ENCODE data around the gene DDX39B. TPM values are rescaled to one million over a fixed set of nuclear protein-coding genes. Genes with fewer than 3 reads are reported as not detected.
"Not testable (repeated sequence)": the region's sequence is repeated elsewhere in the genome, so short reads cannot be mapped to it uniquely, and the experiment has no call there.

Gene DDX39B
- total and polyA plus RNA-seq, 2 of the 8 experiments (the other 6 are each of a cell fraction or from before 2014, with no cell fraction given), result 780 to 1,164 TPM

GRCh38 chr6:31551371-31551770, 9.6 kb upstream of the DDX39B start:
- ChIA-PET POLR2A (ENCODE audit: partially characterized antibody) (interaction anchor here (0.6 to 18.4 kb wide), 15 partner anchors 8 to 334 kb away, joined by 3 to 428 read pairs (median 4); partner anchors contain the start of genes DDX39B, GPANK1, LTB and MCCD1), CTCF (ENCODE audit: partially characterized antibody) (interaction anchor here (0.7 to 24.7 kb wide), 17 partner anchors 9 to 419 kb away, joined by 3 to 613 read pairs (median 5); partner anchors contain the start of genes AIF1, BAG6, C6orf47 and DDX39B)
- H3K79me1 ChIP-seq (ENCODE audit: low read depth, low read length); H4K5ac ChIP-seq (ENCODE audit: insufficient read length, low read depth, low read length); H3K9ac ChIP-seq (replicated peaks in 1 of 4; ENCODE audit: extremely low read depth in 1 of 4, low read depth in 3 of 4, low read length in 3 of 4); H2BK120ac ChIP-seq (replicated peaks; ENCODE audit: low read depth, low read length); H3K56ac ChIP-seq (replicated peaks; ENCODE audit: insufficient read length, low read depth, low read length); H2BK12ac ChIP-seq (ENCODE audit: low read depth, low read length); H3K23ac ChIP-seq (ENCODE audit: insufficient read length); H2BK15ac ChIP-seq (ENCODE audit: low read length); H4K20me1 ChIP-seq (replicated peaks in 1 of 2; ENCODE audit: control insufficient read depth in 1 of 2, insufficient read depth in 2 of 2, low read length in 2 of 2); FAIRE-seq; H3K27ac ChIP-seq (ENCODE audit: low read depth, low read length); H3K79me2 ChIP-seq (ENCODE audit: control insufficient read depth in 1 of 2, insufficient read depth in 2 of 2, low read length in 2 of 2); H3K14ac ChIP-seq (ENCODE audit: insufficient read length); H3K36me3 ChIP-seq (ENCODE audit: control insufficient read depth in 2 of 4, insufficient read depth in 4 of 4, low read length in 3 of 4); H2AFZ ChIP-seq (ENCODE audit: low read length); H3K9me3 ChIP-seq (ENCODE audit: insufficient read depth in 2 of 2, low read depth in 1 of 2, low read length in 1 of 2); H2BK5ac ChIP-seq (ENCODE audit: low read depth, low read length); H2AK5ac ChIP-seq (ENCODE audit: low read depth, low read length); H3K4ac ChIP-seq (replicated peaks; ENCODE audit: insufficient read length, low read depth, low read length); H2BK20ac ChIP-seq (ENCODE audit: low read length); DNase-seq (ENCODE audit: low read depth in 1 of 2, low spot score in 2 of 2); H3K18ac ChIP-seq (ENCODE audit: extremely low read depth, low read length); H3K23me2 ChIP-seq (ENCODE audit: low read depth, low read length); H3K4me3 ChIP-seq (ENCODE audit: extremely low read depth in 1 of 4, insufficient read depth in 2 of 4, low read depth in 3 of 4, low read length in 4 of 4); H3K4me1 ChIP-seq (replicated peaks in 1 of 4; ENCODE audit: control insufficient read depth in 3 of 4, insufficient read depth in 4 of 4, low read length in 3 of 4); H3K27me3 ChIP-seq (replicated peaks in 1 of 4; ENCODE audit: control insufficient read depth in 3 of 4, extremely low read depth in 1 of 4, insufficient read depth in 3 of 4, low read length in 3 of 4); H4K8ac ChIP-seq (ENCODE audit: extremely low read depth, insufficient read depth, low read length); H3K4me2 ChIP-seq (ENCODE audit: insufficient read depth in 1 of 2, low read depth in 2 of 2, low read length in 2 of 2); H4K91ac ChIP-seq (replicated peaks; ENCODE audit: insufficient read length, low read length): not testable (repeated sequence)
- 81% methylated on average over 5 of the region's 5 CpGs; no CpG with 5 or more reads in 1 of the 2 experiments for WGBS, 2 experiments (ENCODE audit: extremely low coverage in 1 of 2, insufficient coverage in 1 of 2, insufficient read length in 1 of 2, insufficient replicate concordance in 2 of 2, low coverage in 1 of 2, low lambda C conversion rate in 2 of 2, missing lambda C conversion rate in 1 of 2)
- TF ChIP-seq RAD21 (IDR thresholded peaks at IDR 0.05 in 1 of 2, conservative IDR thresholded peaks at IDR 0.05 in 1 of 2; ENCODE audit: low read depth in 2 of 2, low read length in 2 of 2), result peak; percentile 78 to 84
- TF ChIP-seq CTCF (IDR thresholded peaks at IDR 0.05; ENCODE audit: control extremely low read depth in 1 of 3, insufficient read depth in 1 of 3, low read depth in 1 of 3, low read length in 3 of 3), result peak; percentile 55 to 76 (median 65)

Measured in H1 (cell line).